ENCODE results near the gene USP17L28.
A peak's percentile ranks its signal among the peaks of the same experiment; 100 is the strongest.
"Not testable (repeated sequence)": the region's sequence is repeated elsewhere in the genome, so short reads cannot be mapped to it uniquely, and the experiment has no call there.

The USP17L28 gene, protein sequence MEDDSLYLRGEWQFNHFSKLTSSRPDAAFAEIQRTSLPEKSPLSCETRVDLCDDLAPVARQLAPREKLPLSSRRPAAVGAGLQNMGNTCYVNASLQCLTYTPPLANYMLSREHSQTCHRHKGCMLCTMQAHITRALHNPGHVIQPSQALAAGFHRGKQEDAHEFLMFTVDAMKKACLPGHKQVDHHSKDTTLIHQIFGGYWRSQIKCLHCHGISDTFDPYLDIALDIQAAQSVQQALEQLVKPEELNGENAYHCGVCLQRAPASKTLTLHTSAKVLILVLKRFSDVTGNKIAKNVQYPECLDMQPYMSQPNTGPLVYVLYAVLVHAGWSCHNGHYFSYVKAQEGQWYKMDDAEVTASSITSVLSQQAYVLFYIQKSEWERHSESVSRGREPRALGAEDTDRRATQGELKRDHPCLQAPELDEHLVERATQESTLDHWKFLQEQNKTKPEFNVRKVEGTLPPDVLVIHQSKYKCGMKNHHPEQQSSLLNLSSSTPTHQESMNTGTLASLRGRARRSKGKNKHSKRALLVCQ

DNA sequence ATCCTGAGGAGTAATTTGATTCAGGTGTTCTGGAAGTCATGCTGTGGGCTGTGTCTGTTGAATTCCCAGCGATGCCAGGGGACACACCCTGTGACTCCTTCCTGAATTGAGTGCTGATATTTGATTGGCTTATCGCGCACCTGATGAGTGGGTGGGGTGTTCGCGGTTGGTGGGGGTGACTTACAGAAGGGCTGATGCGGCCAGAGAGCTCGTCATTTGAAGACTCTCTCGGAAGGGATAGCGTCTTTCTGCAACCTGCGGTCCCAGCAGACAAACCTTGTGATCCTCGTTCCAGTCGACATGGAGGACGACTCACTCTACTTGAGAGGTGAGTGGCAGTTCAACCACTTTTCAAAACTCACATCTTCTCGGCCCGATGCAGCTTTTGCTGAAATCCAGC lies at the start of gene USP17L28:
Gene USP17L28 (plus strand): TSS at position 301 of the 400 bp plus-strand sequence. CDS start 0 bp downstream, at position 301.
- DNase-seq = not testable (repeated sequence)

- not testable (repeated sequence) for DNase-seq
Observed at GRCh38 chr4:9324191-9324590, 24.5 kb upstream of the USP17L28 start.

DNA sequence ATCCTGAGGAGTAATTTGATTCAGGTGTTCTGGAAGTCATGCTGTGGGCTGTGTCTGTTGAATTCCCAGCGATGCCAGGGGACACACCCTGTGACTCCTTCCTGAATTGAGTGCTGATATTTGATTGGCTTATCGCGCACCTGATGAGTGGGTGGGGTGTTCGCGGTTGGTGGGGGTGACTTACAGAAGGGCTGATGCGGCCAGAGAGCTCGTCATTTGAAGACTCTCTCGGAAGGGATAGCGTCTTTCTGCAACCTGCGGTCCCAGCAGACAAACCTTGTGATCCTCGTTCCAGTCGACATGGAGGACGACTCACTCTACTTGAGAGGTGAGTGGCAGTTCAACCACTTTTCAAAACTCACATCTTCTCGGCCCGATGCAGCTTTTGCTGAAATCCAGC lies 23.8 kb upstream of the USP17L28 start, which contains the start of gene USP17L24:
Gene USP17L24 (plus strand): TSS at position 301 of the 400 bp plus-strand sequence. CDS start 0 bp downstream, at position 301.
- DNase-seq = not testable (repeated sequence)

GRCh38 chr4:9329611-9330010 lies 19.1 kb upstream of the USP17L28 start, which contains the start of gene USP17L25:
Gene USP17L25 (plus strand): TSS chr4:9329911. CDS start chr4:9329911, 0 bp downstream.
- DNase-seq = not testable (repeated sequence)

- not testable (repeated sequence) for DNase-seq
Observed at GRCh38 chr4:9334358-9334757, 14.3 kb upstream of the USP17L28 start, which contains the start of gene USP17L26. Gene USP17L26 (plus strand): TSS chr4:9334658. CDS start chr4:9334658, 0 bp downstream.

GRCh38 chr4:9339103-9339502 lies 9.6 kb upstream of the USP17L28 start, which contains the start of gene USP17L5:
Gene USP17L5 (plus strand): TSS chr4:9339403. CDS start chr4:9339403, 0 bp downstream.
- not testable (repeated sequence) for DNase-seq

- not testable (repeated sequence) for DNase-seq
Observed at GRCh38 chr4:9343848-9344247, 4.8 kb upstream of the USP17L28 start, which contains the start of gene USP17L27. Gene USP17L27 (plus strand): TSS chr4:9344148. CDS start chr4:9344148, 0 bp downstream.

DNA sequence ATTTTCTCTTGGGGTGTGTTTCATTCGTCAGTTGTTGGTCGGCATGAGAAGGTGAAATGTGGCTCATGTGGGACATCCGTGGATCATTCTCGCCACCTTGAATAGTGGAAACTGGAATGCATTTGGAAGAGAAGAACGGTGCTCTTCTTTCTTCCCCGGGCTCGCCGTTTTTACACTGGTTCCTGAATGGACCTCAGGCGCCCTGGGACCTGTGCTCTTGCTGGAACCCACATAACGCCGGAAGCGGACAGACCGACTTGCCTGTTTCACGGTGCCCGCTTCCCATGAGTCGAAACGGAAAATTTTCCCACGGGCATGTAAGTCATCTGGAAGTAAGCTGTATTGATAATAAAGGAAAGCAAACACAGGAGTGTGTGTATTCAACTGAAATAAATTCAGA lies 2.2 kb downstream of the USP17L28 start:
- not testable (repeated sequence) for DNase-seq

- DNase-seq = not testable (repeated sequence)
Observed at GRCh38 chr4:9353338-9353737, 4.6 kb downstream of the USP17L28 start, which contains the start of gene USP17L29. Gene USP17L29 (plus strand): TSS chr4:9353638. CDS start chr4:9353638, 0 bp downstream.

DNA sequence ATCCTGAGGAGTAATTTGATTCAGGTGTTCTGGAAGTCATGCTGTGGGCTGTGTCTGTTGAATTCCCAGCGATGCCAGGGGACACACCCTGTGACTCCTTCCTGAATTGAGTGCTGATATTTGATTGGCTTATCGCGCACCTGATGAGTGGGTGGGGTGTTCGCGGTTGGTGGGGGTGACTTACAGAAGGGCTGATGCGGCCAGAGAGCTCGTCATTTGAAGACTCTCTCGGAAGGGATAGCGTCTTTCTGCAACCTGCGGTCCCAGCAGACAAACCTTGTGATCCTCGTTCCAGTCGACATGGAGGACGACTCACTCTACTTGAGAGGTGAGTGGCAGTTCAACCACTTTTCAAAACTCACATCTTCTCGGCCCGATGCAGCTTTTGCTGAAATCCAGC lies 14.1 kb downstream of the USP17L28 start, which contains the start of gene USP17L30:
Gene USP17L30 (plus strand): TSS at position 301 of the 400 bp plus-strand sequence. CDS start 0 bp downstream, at position 301.
- not testable (repeated sequence) for DNase-seq

DNA sequence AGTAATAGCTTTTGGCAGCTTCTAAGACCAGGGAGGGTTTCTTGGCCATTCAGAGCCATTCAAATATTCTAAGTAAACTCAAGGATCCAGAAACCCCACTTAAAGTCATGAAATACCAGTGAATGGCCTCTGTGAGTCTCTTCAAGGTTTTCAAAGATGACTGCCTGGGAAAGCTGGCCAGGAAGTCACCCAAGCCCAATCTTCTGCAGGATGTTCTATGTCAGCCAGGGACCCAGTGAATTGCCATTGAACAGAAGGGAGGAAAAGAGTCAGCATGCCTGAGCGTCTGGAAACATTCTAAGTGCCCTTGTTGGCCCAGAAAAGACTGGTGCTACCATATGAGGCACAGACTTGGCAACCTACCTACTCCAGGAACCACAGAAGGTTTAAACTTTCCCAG lies 31.2 kb downstream of the USP17L28 start:
- not testable (repeated sequence) for DNase-seq

DNA sequence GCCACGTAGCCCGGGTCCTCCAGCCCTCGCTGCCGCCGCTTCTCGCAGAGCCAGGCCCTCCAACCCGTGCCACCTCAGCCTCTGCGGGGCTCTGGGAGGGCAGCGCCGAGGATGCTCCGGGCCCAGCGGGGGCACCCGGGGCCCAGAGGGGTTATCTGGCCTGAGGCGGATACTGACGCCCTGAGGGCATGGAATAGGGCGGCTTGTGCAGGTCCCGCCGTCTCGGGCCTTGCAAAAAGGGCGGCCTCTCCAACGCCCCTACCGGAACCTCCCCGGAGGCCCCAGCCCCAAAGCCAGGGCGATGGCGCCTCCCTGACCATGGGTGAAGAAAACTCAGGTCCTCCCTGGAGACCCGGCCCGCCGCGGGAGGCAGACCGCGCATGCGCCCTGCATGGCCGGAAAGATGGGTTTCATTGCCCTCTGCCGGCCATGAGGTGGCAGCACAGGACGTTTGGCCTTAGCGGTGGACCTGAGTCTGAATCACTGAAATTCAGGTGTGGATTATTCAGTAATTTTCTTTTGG lies 32.4 kb downstream of the USP17L28 start:
- DNase-seq = peak; percentile 66

- DNase-seq = no peak
Observed at GRCh38 chr4:9384126-9384525, 35.4 kb downstream of the USP17L28 start.

- not testable (repeated sequence) for DNase-seq
Observed at GRCh38 chr4:9389001-9389400, 40.3 kb downstream of the USP17L28 start.
